GM23338 (cell line): ENCODE results near the gene SOX10. TPM values are rescaled to one million over a fixed set of nuclear protein-coding genes. Genes with fewer than 3 reads are reported as not detected.

Experiments
- ATAC-seq: fragments of 200-7000 bp; cut with Tn5 transposase; 3 replicates; pipeline ENCODE4 v1.9.1; 2020
- DNase-seq: peaks from one replicate; pipeline ENCODE4 v3.0.0-alpha.2; 2015; ENCODE audit warnings: low spot score
- H2AFZ ChIP-seq: fragments of 200-600 bp; sonication (generic); 2 replicates; pipeline ENCODE4 v1.8.0; 2016; ENCODE audit warnings: antibody characterized with exemption, mild to moderate bottlenecking, moderate library complexity
- H3F3A ChIP-seq: fragments of 200-600 bp; sonication (generic); replicated peaks from 2 replicates; pipeline ENCODE4 v1.8.0; 2017; ENCODE audit warnings: antibody characterized with exemption, mixed run types, low read depth
- H3K27ac ChIP-seq: fragments of 200-600 bp; sonication (generic); 2 replicates; pipeline ENCODE4 v1.6.1; 2016; ENCODE audit warnings: low read depth
- H3K27me3 ChIP-seq: fragments of 200-600 bp; sonication (generic); 2 replicates; pipeline ENCODE4 v1.8.0; 2016; ENCODE audit warnings: mild to moderate bottlenecking, mixed run types, moderate library complexity; ENCODE audit not compliant: insufficient read depth
- H3K36me3 ChIP-seq: fragments of 200-600 bp; sonication (generic); 2 replicates; pipeline ENCODE4 v1.8.0; 2016; ENCODE audit warnings: mild to moderate bottlenecking; ENCODE audit not compliant: insufficient read depth
- H3K4me1 ChIP-seq: fragments of 200-600 bp; sonication (generic); 2 replicates; pipeline ENCODE4 v1.8.0; 2016; ENCODE audit warnings: mild to moderate bottlenecking, moderate library complexity; ENCODE audit not compliant: insufficient read depth
- H3K4me2 ChIP-seq: fragments of 200-600 bp; sonication (generic); 2 replicates; pipeline ENCODE4 v1.7.1; 2017; ENCODE audit warnings: mixed run types
- H3K4me3 ChIP-seq: fragments of 200-600 bp; sonication (generic); 2 replicates; pipeline ENCODE4 v1.6.1; 2016; ENCODE audit warnings: mixed run types
- H3K79me2 ChIP-seq: fragments of 200-600 bp; sonication (generic); replicated peaks from 2 replicates; pipeline ENCODE4 v1.8.0; 2017; ENCODE audit warnings: mild to moderate bottlenecking; ENCODE audit not compliant: insufficient read depth
- H3K9me2 ChIP-seq: fragments of 200-600 bp; sonication (generic); 2 replicates; pipeline ENCODE4 v1.8.0; 2017; ENCODE audit not compliant: insufficient read depth
- H4K20me1 ChIP-seq: fragments of 200-600 bp; sonication (generic); replicated peaks from 2 replicates; pipeline ENCODE4 v1.8.0; 2017; ENCODE audit warnings: mild to moderate bottlenecking; ENCODE audit not compliant: insufficient read depth
- H3K27ac Mint-ChIP-seq: 2 replicates; pipeline ENCODE4 v1.8.0; 2020; ENCODE audit warnings: inconsistent platforms, mild to moderate bottlenecking, moderate library complexity, mixed read lengths
- H3K27me3 Mint-ChIP-seq: 3 replicates; pipeline ENCODE4 v1.8.0; 2022; ENCODE audit warnings: low read depth, mild to moderate bottlenecking, moderate library complexity, mixed read lengths, inconsistent platforms; ENCODE audit not compliant: insufficient read depth, poor library complexity
- H3K36me3 Mint-ChIP-seq: 3 replicates; pipeline ENCODE4 v1.8.0; 2021; ENCODE audit warnings: low read depth, mild to moderate bottlenecking, inconsistent platforms, moderate library complexity, mixed read lengths
- H3K4me1 Mint-ChIP-seq: 3 replicates; pipeline ENCODE4 v1.8.0; 2020; ENCODE audit warnings: mild to moderate bottlenecking, inconsistent platforms, mixed read lengths
- H3K4me3 Mint-ChIP-seq: 3 replicates; pipeline ENCODE4 v1.8.0; 2021; ENCODE audit warnings: moderate library complexity, mild to moderate bottlenecking, inconsistent platforms, mixed read lengths
- H3K9me3 Mint-ChIP-seq: 3 replicates; pipeline ENCODE4 v1.8.0; 2020; ENCODE audit warnings: moderate library complexity, mild to moderate bottlenecking, inconsistent platforms, mixed read lengths
- CREB1 ChIP-seq: fragments of 250-450 bp; sonication (Bioruptor Pico); IDR thresholded peaks from 2 replicates; pipeline ENCODE4 v1.5.0; 2020; ENCODE audit warnings: low read depth, mild to moderate bottlenecking, moderate library complexity
- EZH2 ChIP-seq: fragments of 200-600 bp; sonication (generic); IDR thresholded peaks from one replicate; pipeline ENCODE4 v1.8.0; 2017; ENCODE audit warnings: antibody characterized with exemption, mild to moderate bottlenecking, low read depth; ENCODE audit not compliant: unreplicated experiment
- EZH2phosphoT487 ChIP-seq: fragments of 200-600 bp; sonication (generic); IDR thresholded peaks from one replicate; pipeline ENCODE4 v1.8.1; 2018; ENCODE audit warnings: antibody characterized with exemption; ENCODE audit not compliant: unreplicated experiment
- JUNB ChIP-seq: IDR thresholded peaks from one replicate; pipeline ENCODE4 v1.6.1; 2016; ENCODE audit warnings: antibody characterized with exemption; ENCODE audit not compliant: unreplicated experiment
- POLR2AphosphoS5 ChIP-seq: IDR thresholded peaks from 2 replicates; pipeline ENCODE4 v1.6.1; 2016; ENCODE audit warnings: antibody characterized with exemption, low read depth
- STAT1 ChIP-seq: IDR thresholded peaks from one replicate; pipeline ENCODE4 v1.6.1; 2016; ENCODE audit warnings: antibody characterized with exemption; ENCODE audit not compliant: unreplicated experiment
- ZNF114 ChIP-seq: fragments of 250-450 bp; sonication (Bioruptor Pico); IDR thresholded peaks from 2 replicates; pipeline ENCODE4 v1.5.0; 2020; ENCODE audit warnings: mild to moderate bottlenecking, moderate library complexity
- polyA plus RNA-seq: library from polyadenylated mRNA; unstranded; fragments of >200 nt; fragmentation: Nextera tagmentation; extraction: Ambion mirVana; gene quantifications from 2 replicates; pipeline ENCODE4 v1.2.1, GENCODE V29; 2016
- total RNA-seq: library from RNA; depleted of rRNA; stranded (reverse); fragments of >200 nt; shearing (Covaris generic); gene quantifications from 2 replicates; pipeline ENCODE4 v1.2.3, GENCODE V29; 2014
- TF ChIP-seq, protein P1 (sequence below), 2 experiments: fragments of 200-600 bp in 1 of 2; sonication (generic) in 1 of 2; conservative IDR thresholded peaks; 2 replicates each; pipeline versions ENCODE4 v1.5.1 to v1.6.1; 2016 to 2017; ENCODE audit warnings: antibody characterized with exemption in 2 of 2, low read depth in 2 of 2, mild to moderate bottlenecking in 2 of 2, moderate library complexity in 1 of 2
- TF ChIP-seq, protein P2 (sequence below): fragments of 250-450 bp; sonication (Bioruptor Pico); IDR thresholded peaks from 2 replicates; pipeline ENCODE4 v1.5.0; 2020; ENCODE audit warnings: mild to moderate bottlenecking, moderate library complexity
- TF ChIP-seq, protein P3 (sequence below): IDR thresholded peaks from 2 replicates; pipeline ENCODE4 v1.6.1; 2016; ENCODE audit warnings: antibody characterized with exemption

SOX10 gene
- total and polyA plus RNA-seq, 2 experiments from 2014 or later = 1.1 to 2.1 TPM

DNA sequence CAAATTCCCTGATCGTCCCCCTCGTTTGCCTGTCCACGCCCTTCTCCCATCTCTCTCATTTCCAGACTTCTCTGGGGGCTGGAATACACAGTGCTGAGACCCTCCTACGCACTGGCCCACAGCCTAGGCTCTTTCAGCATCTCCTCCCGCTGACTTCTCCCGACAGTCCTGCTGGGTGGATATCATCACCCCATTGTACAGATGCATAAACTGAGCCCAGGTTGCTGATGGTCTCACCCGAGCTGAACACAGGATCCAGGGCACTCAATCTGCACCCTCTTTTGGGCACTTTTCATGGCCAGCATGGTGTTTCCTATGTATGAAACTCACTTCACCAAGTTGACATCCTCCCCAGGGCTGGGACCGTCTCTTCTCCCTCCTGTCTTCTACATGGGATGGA lies 41.2 kb upstream of the SOX10 start:
- H3K4me3 ChIP-seq = no peak overlapping the region
- no peaks in the 10 kb centered on the region for H3K9me2 ChIP-seq
- peaks cover 9% of the 10 kb centered on the region for H3K27me3 Mint-ChIP-seq
- no peak overlapping the region for H3K4me2 ChIP-seq
- peaks cover 6% of the 10 kb centered on the region; the same call in 2 of the 3 replicates for H3K4me1 Mint-ChIP-seq
- H3K36me3 ChIP-seq = no peaks in the 10 kb centered on the region
- ATAC-seq (no peak), DNase-seq (no peak)
- H3K27ac Mint-ChIP-seq = no peak overlapping the region
- H4K20me1 ChIP-seq = no peaks in the 10 kb centered on the region
- H3K4me1 ChIP-seq = no peaks in the 10 kb centered on the region
- H3K27ac ChIP-seq = no peak overlapping the region
- H3F3A ChIP-seq = no peaks in the 10 kb centered on the region
- no peaks in the 10 kb centered on the region for H3K27me3 ChIP-seq
- no peaks in the 10 kb centered on the region for H3K9me3 Mint-ChIP-seq
- H2AFZ ChIP-seq = no peak overlapping the region
- H3K36me3 Mint-ChIP-seq = no peaks in the 10 kb centered on the region
- H3K4me3 Mint-ChIP-seq = no peak overlapping the region
- no peaks in the 10 kb centered on the region for H3K79me2 ChIP-seq
- no peak for TF ChIP-seq EZH2
- TF ChIP-seq STAT1 = no peak
- TF ChIP-seq EZH2phosphoT487 = no peak
- TF ChIP-seq, protein P1, sequence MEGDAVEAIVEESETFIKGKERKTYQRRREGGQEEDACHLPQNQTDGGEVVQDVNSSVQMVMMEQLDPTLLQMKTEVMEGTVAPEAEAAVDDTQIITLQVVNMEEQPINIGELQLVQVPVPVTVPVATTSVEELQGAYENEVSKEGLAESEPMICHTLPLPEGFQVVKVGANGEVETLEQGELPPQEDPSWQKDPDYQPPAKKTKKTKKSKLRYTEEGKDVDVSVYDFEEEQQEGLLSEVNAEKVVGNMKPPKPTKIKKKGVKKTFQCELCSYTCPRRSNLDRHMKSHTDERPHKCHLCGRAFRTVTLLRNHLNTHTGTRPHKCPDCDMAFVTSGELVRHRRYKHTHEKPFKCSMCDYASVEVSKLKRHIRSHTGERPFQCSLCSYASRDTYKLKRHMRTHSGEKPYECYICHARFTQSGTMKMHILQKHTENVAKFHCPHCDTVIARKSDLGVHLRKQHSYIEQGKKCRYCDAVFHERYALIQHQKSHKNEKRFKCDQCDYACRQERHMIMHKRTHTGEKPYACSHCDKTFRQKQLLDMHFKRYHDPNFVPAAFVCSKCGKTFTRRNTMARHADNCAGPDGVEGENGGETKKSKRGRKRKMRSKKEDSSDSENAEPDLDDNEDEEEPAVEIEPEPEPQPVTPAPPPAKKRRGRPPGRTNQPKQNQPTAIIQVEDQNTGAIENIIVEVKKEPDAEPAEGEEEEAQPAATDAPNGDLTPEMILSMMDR (conservative IDR thresholded peaks at IDR 0.05; ENCODE audit: low read depth in 2 of 2) = no peak
- TF ChIP-seq, protein P2, sequence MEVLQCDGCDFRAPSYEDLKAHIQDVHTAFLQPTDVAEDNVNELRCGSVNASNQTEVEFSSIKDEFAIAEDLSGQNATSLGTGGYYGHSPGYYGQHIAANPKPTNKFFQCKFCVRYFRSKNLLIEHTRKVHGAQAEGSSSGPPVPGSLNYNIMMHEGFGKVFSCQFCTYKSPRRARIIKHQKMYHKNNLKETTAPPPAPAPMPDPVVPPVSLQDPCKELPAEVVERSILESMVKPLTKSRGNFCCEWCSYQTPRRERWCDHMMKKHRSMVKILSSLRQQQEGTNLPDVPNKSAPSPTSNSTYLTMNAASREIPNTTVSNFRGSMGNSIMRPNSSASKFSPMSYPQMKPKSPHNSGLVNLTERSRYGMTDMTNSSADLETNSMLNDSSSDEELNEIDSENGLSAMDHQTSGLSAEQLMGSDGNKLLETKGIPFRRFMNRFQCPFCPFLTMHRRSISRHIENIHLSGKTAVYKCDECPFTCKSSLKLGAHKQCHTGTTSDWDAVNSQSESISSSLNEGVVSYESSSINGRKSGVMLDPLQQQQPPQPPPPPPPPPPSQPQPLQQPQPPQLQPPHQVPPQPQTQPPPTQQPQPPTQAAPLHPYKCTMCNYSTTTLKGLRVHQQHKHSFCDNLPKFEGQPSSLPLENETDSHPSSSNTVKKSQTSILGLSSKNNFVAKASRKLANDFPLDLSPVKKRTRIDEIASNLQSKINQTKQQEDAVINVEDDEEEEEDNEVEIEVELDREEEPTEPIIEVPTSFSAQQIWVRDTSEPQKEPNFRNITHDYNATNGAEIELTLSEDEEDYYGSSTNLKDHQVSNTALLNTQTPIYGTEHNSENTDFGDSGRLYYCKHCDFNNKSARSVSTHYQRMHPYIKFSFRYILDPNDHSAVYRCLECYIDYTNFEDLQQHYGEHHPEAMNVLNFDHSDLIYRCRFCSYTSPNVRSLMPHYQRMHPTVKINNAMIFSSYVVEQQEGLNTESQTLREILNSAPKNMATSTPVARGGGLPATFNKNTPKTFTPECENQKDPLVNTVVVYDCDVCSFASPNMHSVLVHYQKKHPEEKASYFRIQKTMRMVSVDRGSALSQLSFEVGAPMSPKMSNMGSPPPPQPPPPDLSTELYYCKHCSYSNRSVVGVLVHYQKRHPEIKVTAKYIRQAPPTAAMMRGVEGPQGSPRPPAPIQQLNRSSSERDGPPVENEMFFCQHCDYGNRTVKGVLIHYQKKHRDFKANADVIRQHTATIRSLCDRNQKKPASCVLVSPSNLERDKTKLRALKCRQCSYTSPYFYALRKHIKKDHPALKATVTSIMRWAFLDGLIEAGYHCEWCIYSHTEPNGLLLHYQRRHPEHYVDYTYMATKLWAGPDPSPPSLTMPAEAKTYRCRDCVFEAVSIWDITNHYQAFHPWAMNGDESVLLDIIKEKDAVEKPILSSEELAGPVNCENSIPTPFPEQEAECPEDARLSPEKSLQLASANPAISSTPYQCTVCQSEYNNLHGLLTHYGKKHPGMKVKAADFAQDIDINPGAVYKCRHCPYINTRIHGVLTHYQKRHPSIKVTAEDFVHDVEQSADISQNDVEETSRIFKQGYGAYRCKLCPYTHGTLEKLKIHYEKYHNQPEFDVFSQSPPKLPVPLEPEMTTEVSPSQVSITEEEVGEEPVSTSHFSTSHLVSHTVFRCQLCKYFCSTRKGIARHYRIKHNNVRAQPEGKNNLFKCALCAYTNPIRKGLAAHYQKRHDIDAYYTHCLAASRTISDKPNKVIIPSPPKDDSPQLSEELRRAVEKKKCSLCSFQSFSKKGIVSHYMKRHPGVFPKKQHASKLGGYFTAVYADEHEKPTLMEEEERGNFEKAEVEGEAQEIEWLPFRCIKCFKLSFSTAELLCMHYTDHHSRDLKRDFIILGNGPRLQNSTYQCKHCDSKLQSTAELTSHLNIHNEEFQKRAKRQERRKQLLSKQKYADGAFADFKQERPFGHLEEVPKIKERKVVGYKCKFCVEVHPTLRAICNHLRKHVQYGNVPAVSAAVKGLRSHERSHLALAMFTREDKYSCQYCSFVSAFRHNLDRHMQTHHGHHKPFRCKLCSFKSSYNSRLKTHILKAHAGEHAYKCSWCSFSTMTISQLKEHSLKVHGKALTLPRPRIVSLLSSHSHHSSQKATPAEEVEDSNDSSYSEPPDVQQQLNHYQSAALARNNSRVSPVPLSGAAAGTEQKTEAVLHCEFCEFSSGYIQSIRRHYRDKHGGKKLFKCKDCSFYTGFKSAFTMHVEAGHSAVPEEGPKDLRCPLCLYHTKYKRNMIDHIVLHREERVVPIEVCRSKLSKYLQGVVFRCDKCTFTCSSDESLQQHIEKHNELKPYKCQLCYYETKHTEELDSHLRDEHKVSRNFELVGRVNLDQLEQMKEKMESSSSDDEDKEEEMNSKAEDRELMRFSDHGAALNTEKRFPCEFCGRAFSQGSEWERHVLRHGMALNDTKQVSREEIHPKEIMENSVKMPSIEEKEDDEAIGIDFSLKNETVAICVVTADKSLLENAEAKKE = no peak
- TF ChIP-seq ZNF114 (CRISPR knock-in tag) = no peak
- no peak for TF ChIP-seq POLR2AphosphoS5
- TF ChIP-seq, protein P3, sequence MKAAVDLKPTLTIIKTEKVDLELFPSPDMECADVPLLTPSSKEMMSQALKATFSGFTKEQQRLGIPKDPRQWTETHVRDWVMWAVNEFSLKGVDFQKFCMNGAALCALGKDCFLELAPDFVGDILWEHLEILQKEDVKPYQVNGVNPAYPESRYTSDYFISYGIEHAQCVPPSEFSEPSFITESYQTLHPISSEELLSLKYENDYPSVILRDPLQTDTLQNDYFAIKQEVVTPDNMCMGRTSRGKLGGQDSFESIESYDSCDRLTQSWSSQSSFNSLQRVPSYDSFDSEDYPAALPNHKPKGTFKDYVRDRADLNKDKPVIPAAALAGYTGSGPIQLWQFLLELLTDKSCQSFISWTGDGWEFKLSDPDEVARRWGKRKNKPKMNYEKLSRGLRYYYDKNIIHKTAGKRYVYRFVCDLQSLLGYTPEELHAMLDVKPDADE = no peak
- TF ChIP-seq JUNB = no peak
- no peak for TF ChIP-seq CREB1
